GM12801 (cell line): ENCODE measurements around the gene CHRM4.

Experiments used
- TF ChIP-seq, protein P1 (sequence below): IDR thresholded peaks from one replicate; pipeline ENCODE4 v1.5.1; 2011; ENCODE audit warnings: control low read depth; ENCODE audit not compliant: insufficient read length; ENCODE audit errors: extremely low read depth

Gene CHRM4

DNA sequence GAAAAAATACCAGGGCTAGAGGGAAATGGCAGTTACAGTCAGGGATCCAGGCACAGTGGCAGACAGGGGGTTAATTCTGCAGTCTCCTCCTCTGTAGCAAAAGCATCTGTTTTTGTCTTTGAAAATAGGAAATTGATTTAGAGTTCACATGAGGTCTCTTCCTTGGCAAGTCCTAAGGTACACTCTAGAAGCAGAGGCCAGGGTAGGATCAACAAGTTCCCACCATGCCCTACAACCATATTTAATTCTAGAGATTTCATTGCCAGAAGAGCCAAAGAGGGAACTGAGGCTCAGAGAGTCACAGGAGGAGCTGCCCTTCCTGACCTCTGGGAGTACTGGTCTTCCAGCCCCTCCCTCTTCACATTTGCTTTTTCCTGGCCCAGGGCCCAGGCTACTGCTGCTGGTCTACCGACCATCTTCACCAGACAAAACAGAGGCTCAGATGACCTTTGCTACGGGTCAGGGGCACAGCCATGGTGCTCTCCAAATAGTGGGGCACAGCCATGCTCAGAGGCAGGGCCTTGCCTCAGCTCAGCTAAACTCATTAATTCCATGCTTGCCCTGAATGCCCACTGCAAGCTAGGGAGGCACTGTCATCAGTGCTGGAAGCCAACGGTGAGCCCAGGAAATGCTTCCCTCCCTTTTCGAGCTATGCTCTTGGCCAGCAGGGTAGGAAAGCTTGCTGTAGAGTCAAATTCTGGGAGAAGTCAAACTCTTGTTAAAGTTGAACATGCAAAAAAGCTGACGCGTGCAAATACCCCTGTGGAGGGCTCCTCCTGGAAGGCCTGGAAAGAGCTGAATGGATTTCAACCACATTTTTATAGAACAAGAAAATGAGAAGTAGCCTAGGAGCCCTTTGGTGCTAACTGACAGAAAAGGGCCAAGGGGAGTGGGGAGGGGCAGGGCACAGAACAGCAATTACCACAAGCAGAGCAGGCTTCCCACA is 11.7 kb upstream of the CHRM4 start:
- TF ChIP-seq, protein P1, sequence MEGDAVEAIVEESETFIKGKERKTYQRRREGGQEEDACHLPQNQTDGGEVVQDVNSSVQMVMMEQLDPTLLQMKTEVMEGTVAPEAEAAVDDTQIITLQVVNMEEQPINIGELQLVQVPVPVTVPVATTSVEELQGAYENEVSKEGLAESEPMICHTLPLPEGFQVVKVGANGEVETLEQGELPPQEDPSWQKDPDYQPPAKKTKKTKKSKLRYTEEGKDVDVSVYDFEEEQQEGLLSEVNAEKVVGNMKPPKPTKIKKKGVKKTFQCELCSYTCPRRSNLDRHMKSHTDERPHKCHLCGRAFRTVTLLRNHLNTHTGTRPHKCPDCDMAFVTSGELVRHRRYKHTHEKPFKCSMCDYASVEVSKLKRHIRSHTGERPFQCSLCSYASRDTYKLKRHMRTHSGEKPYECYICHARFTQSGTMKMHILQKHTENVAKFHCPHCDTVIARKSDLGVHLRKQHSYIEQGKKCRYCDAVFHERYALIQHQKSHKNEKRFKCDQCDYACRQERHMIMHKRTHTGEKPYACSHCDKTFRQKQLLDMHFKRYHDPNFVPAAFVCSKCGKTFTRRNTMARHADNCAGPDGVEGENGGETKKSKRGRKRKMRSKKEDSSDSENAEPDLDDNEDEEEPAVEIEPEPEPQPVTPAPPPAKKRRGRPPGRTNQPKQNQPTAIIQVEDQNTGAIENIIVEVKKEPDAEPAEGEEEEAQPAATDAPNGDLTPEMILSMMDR = no peak

DNA sequence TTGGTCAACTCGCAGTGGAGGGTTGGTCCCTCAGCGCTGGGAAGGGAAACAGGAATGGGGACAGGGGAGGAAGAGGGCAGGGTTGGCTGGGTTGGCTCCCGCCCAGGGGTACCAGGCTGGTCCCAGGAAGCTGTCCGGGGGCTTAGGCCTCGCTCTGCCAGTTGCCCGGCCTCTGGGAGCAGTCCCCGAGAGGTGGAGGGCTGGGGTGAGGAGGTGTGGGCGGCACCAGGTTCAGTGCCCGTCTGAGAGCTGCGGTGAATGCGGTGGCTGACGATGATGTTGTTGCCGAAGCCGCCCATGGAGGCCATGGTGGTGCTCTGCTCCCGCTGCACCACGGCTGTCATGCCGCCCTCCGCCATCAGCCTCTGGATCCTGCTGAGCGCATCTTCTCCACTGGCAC is 6.0 kb upstream of the CHRM4 start:
- TF ChIP-seq, protein P1 = no peak

DNA sequence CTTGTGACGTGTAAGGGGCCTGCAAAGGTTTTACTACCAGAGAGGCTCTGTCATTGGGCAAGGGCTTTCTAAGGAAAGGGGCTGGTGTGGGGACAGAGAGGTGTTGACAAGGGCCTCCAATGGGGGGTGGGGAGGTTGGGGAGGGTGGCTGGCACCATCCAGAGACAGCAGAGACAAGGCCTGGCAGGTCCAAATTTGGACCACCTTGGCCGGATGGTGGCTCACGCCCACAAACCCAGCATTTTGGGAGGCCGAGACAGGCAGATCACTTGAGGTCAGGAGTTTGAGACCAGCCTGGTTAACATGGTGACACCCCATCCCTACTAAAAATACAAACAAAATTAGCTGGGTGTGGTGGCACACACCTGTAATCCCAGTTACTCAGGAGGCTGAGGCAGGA is 2.2 kb upstream of the CHRM4 start:
- TF ChIP-seq, protein P1 = no peak

DNA sequence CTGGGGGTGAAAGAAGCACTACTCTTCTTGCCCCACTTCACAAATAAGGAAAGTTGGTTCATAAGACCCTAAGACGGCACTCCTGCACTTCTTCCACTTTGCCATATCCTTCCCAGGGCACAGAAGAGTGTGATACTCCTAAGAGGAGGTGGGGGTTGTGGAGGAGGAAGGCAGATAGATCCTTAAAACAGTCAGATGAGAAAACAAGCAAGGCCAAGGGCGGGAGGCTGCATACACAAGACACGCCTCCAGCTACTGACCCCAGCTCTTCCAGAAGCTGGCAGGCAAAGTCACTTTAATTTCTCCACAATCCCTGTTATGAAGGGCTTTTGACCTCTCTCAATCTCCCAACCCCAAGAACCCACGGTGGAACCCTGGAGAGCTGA is 1.6 kb upstream of the CHRM4 start:
- TF ChIP-seq, protein P1 = no peak

DNA sequence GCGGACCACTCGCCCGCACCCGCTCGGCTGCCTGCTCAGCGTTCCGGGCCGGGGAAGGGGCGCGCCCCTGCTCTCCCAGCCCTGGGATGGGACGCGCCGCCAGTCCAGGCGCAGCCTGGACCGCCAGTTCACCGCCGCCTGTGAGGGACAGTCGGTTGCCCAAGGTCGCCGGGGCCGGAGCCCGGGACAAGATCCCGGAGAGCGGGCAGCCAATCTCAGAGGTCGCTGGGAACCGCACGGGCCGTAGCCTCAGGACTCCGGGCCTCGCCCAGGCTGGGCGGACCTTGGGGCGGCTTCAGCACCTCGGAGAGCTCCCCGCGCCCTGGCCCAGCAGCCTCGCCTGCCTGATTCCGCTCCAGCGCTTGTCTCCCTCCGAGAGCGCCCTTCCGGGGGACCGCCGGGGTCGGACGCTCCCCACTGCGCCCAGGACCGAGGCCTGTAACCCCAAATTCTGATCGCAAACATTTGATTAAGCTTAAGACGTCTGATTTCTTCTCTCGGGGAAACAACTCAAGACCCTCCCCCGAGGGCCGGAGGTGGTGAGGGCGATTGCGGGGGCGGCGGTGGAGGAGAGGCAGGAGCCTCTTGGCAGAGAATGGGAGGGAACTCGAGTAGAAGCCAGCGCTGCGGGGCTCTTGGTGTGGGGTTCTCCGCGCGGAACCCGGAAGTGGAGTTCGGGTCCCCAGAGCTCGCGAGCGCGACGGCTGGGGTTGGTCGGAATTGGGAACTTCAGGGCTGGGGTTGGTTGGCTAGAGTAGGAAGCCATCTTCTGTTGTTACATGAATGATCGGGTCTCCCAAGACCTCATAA is 1.1 kb upstream of the CHRM4 start:
- TF ChIP-seq, protein P1 = no peak

DNA sequence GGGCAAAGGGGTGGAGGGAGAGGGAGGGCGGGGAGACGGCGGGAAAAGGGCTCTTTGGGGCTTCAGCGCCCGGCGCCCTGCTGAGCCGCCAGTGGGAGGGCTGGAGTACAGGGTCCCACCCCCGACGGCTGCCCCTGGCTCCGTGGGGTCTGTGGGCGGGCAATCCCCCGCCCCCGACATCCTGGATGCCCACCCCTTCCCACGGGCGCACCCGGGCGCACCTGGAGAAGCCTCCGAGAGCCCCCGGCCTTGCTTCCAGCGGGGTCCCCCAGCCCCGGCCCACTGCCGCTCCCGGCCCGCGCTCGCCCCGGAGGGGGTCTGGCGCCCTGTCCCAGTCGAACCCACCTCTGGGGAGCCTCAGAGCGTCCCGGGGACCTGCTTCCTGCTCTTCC is 394 bp downstream of the CHRM4 start:
- TF ChIP-seq, protein P1 = no peak
